Measurements from ENCODE around the gene UTP4.

DNA sequence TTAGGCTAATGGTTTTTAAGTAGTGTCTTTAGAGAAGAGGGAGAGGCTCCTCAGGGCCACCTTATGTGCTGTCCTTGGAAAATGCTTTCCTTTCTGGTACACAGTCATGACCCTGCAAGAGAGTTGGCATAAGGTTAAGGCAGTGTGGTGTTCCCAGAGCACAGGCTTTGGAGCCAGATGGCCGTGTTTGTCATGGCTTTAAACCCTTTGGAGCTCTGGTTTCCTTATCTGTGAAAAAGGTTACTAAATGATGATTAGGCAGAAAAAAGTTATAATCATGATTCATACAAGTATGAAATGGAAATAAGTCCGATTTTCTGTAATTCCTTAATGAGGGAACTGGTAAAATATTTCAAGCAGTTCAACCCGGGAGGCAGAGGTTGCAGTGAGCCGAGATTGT, 13.2 kb downstream of the UTP4 start:
- TF ChIP-seq POLR2AphosphoS5 (IDR thresholded peaks at IDR 0.05; ENCODE audit: insufficient read depth, low read depth, low read length) (no peak), EZH2 (IDR thresholded peaks at IDR 0.05; ENCODE audit: borderline replicate concordance, low read depth, low read length, severe bottlenecking) (no peak), POLR2A (IDR thresholded peaks at IDR 0.05; ENCODE audit: low read depth, low read length) (no peak), MAX (IDR thresholded peaks at IDR 0.05; ENCODE audit: insufficient read depth, insufficient read length) (no peak), JUN (IDR thresholded peaks at IDR 0.05; ENCODE audit: borderline replicate concordance, insufficient read depth, insufficient read length, low read depth) (no peak), FOS (IDR thresholded peaks at IDR 0.05; ENCODE audit: borderline replicate concordance, insufficient read depth, low read length) (no peak), MYC (IDR thresholded peaks at IDR 0.05; ENCODE audit: low read depth, low read length) (no peak)
- TF ChIP-seq, protein P1, sequence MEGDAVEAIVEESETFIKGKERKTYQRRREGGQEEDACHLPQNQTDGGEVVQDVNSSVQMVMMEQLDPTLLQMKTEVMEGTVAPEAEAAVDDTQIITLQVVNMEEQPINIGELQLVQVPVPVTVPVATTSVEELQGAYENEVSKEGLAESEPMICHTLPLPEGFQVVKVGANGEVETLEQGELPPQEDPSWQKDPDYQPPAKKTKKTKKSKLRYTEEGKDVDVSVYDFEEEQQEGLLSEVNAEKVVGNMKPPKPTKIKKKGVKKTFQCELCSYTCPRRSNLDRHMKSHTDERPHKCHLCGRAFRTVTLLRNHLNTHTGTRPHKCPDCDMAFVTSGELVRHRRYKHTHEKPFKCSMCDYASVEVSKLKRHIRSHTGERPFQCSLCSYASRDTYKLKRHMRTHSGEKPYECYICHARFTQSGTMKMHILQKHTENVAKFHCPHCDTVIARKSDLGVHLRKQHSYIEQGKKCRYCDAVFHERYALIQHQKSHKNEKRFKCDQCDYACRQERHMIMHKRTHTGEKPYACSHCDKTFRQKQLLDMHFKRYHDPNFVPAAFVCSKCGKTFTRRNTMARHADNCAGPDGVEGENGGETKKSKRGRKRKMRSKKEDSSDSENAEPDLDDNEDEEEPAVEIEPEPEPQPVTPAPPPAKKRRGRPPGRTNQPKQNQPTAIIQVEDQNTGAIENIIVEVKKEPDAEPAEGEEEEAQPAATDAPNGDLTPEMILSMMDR (IDR thresholded peaks at IDR 0.05; ENCODE audit: extremely low read depth in 1 of 2, insufficient read depth in 1 of 2, low read depth in 1 of 2, low read length in 2 of 2), result no peak

Measured in endothelial cell of umbilical vein (primary cell).